ENCODE measurements around the gene MSANTD1.

The MSANTD1 gene

DNA sequence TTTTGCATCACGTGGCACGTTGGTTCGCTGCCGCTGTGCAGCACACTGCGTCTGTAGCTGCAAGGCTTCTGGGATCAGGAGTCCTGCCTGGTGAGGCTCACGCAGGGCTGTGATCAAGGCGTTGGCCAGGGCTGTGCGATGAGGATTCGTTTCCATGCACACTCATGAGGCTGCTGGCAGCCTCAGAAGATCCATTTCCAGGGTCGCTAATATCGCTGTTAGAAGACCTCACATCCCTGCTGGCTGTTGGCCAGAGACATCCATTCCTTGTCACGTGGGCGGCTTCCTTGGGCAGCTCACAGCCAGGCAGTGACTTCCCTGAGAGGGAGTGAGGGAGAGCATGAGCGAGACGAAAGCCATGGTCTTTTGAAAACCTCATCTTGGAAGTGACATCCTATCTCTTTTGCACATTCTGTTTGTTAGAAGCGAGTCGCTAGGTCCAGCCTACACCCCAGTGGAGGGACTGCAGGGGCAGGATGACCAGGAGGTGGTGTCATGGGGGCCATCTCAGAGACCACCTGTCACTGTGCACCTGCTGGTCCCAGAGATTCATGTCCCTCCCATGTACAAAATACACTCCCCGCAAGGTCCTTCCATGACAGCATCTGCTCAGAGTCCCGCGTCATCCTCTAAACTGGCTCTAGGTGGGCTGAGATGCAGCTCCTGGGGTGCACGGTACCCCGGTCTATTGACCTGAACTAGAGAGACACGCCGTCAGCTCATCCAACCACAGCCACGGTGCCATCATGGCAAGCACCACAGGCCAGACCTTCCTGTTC is 56.1 kb downstream of the MSANTD1 start:
- DNase-seq, result no peak

DNA sequence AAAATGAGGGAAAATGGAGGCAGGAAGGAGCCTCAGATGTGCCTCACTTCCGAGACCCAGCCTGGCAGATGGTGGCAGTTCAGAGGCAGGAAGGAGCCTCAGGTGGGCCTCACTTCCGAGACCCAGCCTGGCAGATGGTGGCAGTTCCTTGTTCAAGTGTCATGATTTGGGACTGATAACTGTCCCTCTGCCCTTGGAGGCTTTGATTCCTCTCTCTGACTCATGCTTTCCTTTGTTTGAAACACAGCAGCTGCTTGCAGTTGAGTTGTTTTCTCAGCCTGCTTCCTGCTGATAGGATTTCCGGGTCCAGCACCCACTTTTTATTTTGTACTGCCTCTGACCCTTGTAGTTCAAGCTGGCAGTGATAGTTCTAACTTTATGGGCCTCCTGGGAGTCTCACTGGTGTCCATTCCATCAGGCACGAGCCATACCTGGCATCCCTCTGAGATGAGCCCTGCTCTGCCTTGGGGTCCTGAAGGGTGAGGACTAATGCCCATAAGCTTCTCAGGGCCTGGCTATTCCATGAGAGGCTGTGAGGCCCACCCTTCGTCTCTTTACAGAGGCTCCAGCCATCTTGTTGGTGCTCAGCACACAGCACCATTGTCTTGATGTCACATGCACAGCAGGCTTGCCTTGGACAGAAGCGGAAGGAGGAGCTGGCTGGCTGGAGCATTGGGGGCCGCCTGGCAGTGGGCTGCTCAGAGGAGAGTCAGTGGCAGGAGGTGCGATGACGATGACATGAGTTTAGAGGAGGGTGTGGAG is 56.8 kb downstream of the MSANTD1 start:
- no peak for DNase-seq
